Neuron (in vitro differentiated cells): Measurements from ENCODE around the gene PHTF1.

Experiments
- H2AFZ ChIP-seq: one replicate; pipeline ENCODE4 v1.6.1; 2013; ENCODE audit warnings: low read depth, mild to moderate bottlenecking, inconsistent platforms, low read length, moderate library complexity
- H3K27me3 ChIP-seq: one replicate; pipeline ENCODE4 v1.6.1; 2013; ENCODE audit warnings: low read length; ENCODE audit not compliant: insufficient read depth
- H3K36me3 ChIP-seq: one replicate; pipeline ENCODE4 v1.6.1; 2013; ENCODE audit warnings: low read length; ENCODE audit not compliant: insufficient read depth
- H3K4me1 ChIP-seq: one replicate; pipeline ENCODE4 v1.6.1; 2013; ENCODE audit warnings: low read length; ENCODE audit not compliant: insufficient read depth
- H3K4me3 ChIP-seq: 2 replicates; pipeline ENCODE4 v1.5.1; 2013; ENCODE audit warnings: mild to moderate bottlenecking, low read length, moderate library complexity
- H3K9me3 ChIP-seq: one replicate; pipeline ENCODE4 v1.6.1; 2013; ENCODE audit warnings: low read length

Gene PHTF1

DNA sequence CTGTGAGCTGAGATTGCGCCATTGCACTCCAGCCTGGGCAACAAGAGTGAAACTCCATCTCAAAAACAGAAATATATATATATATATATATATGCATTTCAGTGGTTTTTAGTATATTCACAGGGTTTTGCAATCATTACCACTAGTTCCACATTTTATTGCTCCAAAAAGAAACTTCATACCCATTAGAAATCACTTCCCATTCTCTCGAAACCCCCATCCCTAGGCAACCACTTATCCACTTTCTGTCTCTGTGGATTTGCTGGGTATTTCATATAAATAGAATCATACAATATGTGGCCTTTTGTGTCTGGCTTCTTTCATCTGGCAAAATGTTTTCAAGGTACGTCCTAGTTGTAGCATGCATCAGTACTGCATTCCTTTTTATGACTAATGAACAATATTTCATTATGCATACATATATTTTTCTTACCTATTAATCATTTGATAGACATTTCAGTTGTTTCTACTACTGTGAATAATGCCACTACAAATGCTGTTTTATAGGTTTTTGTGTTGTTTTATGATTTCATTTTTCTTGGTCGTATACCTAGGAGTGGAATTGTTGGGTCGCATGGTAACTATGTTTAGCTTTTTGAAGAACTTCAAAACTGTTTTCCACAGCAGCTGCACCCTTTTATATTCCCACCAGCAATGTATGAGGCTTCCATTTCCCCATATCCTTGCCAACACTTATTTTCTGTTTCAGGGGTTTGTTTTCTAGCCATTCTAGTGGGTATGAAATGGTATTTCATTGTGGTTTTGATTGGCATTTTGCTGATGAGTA lies 95.9 kb downstream of the PHTF1 start:
- Histone ChIP-seq H3K9me3 (no peaks in the 10 kb centered on the region), H3K27me3 (no peaks in the 10 kb centered on the region), H3K36me3 (peaks cover 7% of the 10 kb centered on the region), H3K4me1 (peaks cover 5% of the 10 kb centered on the region), H3K4me3 (no peak overlapping the region), H2AFZ (no peak overlapping the region)

GRCh38 chr1:113662101-113662500 lies 97.2 kb downstream of the PHTF1 start:
- no peaks in the 10 kb centered on the region for H3K27me3 ChIP-seq
- H3K36me3 ChIP-seq, result peaks cover 7% of the 10 kb centered on the region
- H3K4me3 ChIP-seq, result no peak overlapping the region
- peaks cover 5% of the 10 kb centered on the region for H3K4me1 ChIP-seq
- H3K9me3 ChIP-seq, result no peaks in the 10 kb centered on the region
- H2AFZ ChIP-seq, result no peak overlapping the region

GRCh38 chr1:113660088-113660487 lies 99.2 kb downstream of the PHTF1 start:
- Histone ChIP-seq H3K36me3 (peaks cover 7% of the 10 kb centered on the region), H3K4me3 (no peak overlapping the region), H2AFZ (no peak overlapping the region), H3K27me3 (no peaks in the 10 kb centered on the region), H3K9me3 (no peaks in the 10 kb centered on the region), H3K4me1 (peaks cover 5% of the 10 kb centered on the region)

DNA sequence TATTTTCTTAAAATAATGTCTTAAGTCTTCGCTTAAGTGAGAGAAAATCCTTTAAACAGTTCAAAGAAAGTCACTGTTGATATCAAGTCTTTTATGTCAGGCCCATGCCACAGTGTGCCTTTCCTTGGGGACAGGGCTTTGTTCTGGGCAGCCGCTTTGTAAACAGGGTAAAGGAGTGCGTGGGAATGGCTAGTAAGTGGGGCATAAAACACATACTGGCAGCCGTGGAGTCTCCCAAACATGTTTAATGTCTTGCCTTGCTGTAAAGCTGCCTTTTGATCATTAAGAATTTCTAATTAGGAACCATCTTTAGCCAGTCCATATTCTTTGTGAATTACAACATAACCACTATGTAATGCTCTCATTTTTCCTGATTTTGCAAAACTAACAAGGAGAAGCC lies 99.7 kb downstream of the PHTF1 start:
- no peaks in the 10 kb centered on the region for H3K9me3 ChIP-seq
- H2AFZ ChIP-seq, result no peak overlapping the region
- no peaks in the 10 kb centered on the region for H3K27me3 ChIP-seq
- H3K4me3 ChIP-seq, result no peak overlapping the region
- peaks cover 5% of the 10 kb centered on the region for H3K4me1 ChIP-seq
- H3K36me3 ChIP-seq, result peaks cover 7% of the 10 kb centered on the region

GRCh38 chr1:113659035-113659434 lies 100.3 kb downstream of the PHTF1 start:
- H3K4me3 ChIP-seq, result no peak overlapping the region
- H2AFZ ChIP-seq, result no peak overlapping the region

GRCh38 chr1:113657556-113658063 lies 101.7 kb downstream of the PHTF1 start:
- no peak overlapping the region for H3K4me3 ChIP-seq
- no peaks in the 10 kb centered on the region for H3K9me3 ChIP-seq
- peaks cover 7% of the 10 kb centered on the region for H3K36me3 ChIP-seq
- no peak overlapping the region for H2AFZ ChIP-seq
- H3K4me1 ChIP-seq, result peaks cover 5% of the 10 kb centered on the region
- H3K27me3 ChIP-seq, result no peaks in the 10 kb centered on the region

More at GRCh38 chr1:113659035-113659434, 100.3 kb downstream of the PHTF1 start:
- Histone ChIP-seq H3K36me3 (peaks cover 7% of the 10 kb centered on the region), H3K9me3 (no peaks in the 10 kb centered on the region), H3K27me3 (no peaks in the 10 kb centered on the region), H3K4me1 (peaks cover 5% of the 10 kb centered on the region)

DNA sequence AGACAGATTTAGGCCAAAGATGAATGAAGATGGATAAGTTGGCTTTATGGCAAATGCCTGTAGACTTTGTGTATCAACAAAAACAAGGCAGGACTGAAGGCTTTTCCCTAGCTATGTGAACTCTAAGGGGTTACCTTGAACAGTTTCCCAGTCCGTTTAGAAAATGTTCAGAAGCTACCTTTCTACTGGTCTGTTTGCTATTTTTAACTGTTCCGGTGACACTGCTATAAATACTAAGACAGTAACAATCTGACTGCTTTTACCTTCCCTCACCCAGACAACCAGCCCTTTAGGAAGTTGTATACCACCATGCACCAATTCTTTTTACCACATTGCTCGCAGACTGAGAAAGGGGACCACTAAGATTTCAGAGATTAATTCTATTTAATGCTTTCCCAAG lies 102.2 kb downstream of the PHTF1 start:
- Histone ChIP-seq H3K4me1 (peaks cover 5% of the 10 kb centered on the region), H3K4me3 (no peak overlapping the region), H2AFZ (no peak overlapping the region), H3K9me3 (no peaks in the 10 kb centered on the region), H3K36me3 (peaks cover 7% of the 10 kb centered on the region), H3K27me3 (no peaks in the 10 kb centered on the region)

- H3K9me3 ChIP-seq, result no peaks in the 10 kb centered on the region
- no peaks in the 10 kb centered on the region for H3K27me3 ChIP-seq
- H3K4me3 ChIP-seq, result no peak overlapping the region
- H3K36me3 ChIP-seq, result peaks cover 7% of the 10 kb centered on the region
- H3K4me1 ChIP-seq, result peaks cover 2% of the 10 kb centered on the region
- H2AFZ ChIP-seq, result no peak overlapping the region
Observed at GRCh38 chr1:113654883-113655282, 104.4 kb downstream of the PHTF1 start.

GRCh38 chr1:113653741-113654140 lies 105.5 kb downstream of the PHTF1 start:
- Histone ChIP-seq H3K9me3 (no peaks in the 10 kb centered on the region), H3K4me3 (no peak overlapping the region), H3K27me3 (no peaks in the 10 kb centered on the region), H3K36me3 (peaks cover 10% of the 10 kb centered on the region), H2AFZ (no peak overlapping the region), H3K4me1 (no peaks in the 10 kb centered on the region)

DNA sequence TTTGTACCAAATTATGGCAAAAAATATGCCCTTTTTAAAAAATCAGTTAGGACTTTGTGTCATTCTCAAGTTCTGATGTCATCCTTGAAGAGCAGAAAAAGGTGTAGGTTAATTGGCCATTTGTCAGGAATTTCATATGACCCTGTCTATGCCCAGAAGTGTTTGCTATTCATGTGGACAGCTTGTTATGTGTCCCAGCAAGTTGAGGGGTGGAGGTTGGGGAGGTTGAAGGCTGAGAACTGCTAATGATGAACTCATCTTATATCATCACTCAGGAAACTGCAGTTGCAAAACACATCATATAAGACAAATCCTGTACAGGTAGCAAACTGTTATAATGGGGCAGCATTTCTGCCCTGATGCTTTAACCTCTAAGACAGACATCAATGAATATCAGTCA lies 106.5 kb downstream of the PHTF1 start:
- Histone ChIP-seq H3K4me1 (no peaks in the 10 kb centered on the region), H3K27me3 (no peaks in the 10 kb centered on the region), H2AFZ (no peak overlapping the region), H3K4me3 (no peak overlapping the region), H3K9me3 (no peaks in the 10 kb centered on the region), H3K36me3 (peaks cover 12% of the 10 kb centered on the region)

GRCh38 chr1:113648478-113648877 lies 110.8 kb downstream of the PHTF1 start:
- H2AFZ ChIP-seq, result no peak overlapping the region
- H3K4me3 ChIP-seq, result no peak overlapping the region
- H3K9me3 ChIP-seq, result no peaks in the 10 kb centered on the region
- no peaks in the 10 kb centered on the region for H3K27me3 ChIP-seq
- H3K36me3 ChIP-seq, result peaks cover 10% of the 10 kb centered on the region
- no peaks in the 10 kb centered on the region for H3K4me1 ChIP-seq

- no peak overlapping the region for H3K4me3 ChIP-seq
Observed at GRCh38 chr1:113647164-113647563, 112.1 kb downstream of the PHTF1 start.

More at GRCh38 chr1:113647164-113647563, 112.1 kb downstream of the PHTF1 start:
- Histone ChIP-seq H3K9me3 (no peaks in the 10 kb centered on the region), H3K4me1 (no peaks in the 10 kb centered on the region), H3K27me3 (no peaks in the 10 kb centered on the region), H3K36me3 (peaks cover 12% of the 10 kb centered on the region), H2AFZ (no peak overlapping the region)
